Measurements from ENCODE around the gene POLR3B.

The POLR3B gene

DNA sequence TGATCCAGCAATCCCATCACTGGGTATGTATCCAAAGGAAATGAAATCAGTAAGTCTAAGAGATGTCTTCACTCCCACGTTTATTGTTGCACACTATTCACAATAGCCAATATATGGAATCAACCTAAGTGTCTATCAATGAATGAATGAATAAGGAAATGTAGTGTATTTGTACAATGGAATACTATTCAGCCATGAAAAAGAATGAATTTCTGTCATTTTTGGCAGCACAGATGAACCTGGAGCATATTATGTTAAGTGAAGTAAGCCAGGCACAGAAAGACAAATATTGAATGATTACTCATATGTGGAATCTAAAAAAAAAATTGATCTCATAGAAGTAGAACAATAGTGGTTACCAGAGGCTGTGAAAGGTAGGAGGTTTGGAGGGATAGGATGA, 194.7 kb downstream of the POLR3B start:
- DNase-seq (ENCODE audit: low spot score) = no peak
